HL-60 (cell line): Measurements from ENCODE around the gene DIPK1A.

Experiments
- DNase-seq, 2 experiments: peaks; one replicate each; pipeline ENCODE4 v3.0.0-alpha.2; 2010 to 2020; ENCODE audit warnings: low read depth in 1 of 2, low spot score in 1 of 2
- H3K27ac ChIP-seq: fragments of 250-450 bp; sonication (Bioruptor Pico); replicated peaks from 2 replicates; pipeline ENCODE4 v1.5.1; 2020; ENCODE audit warnings: mild to moderate bottlenecking, moderate library complexity
- H3K27me3 ChIP-seq: fragments of 250-450 bp; sonication (Bioruptor Pico); 2 replicates; pipeline ENCODE4 v1.5.1; 2021; ENCODE audit warnings: mild to moderate bottlenecking, moderate library complexity; ENCODE audit not compliant: insufficient read depth, poor library complexity, severe bottlenecking
- H3K4me3 ChIP-seq: replicated peaks from 2 replicates; pipeline ENCODE4 v1.5.1; 2011; ENCODE audit warnings: mild to moderate bottlenecking, control low read depth, low read length; ENCODE audit not compliant: insufficient read depth
- CTCF ChIP-seq: IDR thresholded peaks from one replicate; pipeline ENCODE4 v1.5.1; 2011; ENCODE audit warnings: low read length, control low read depth, inconsistent platforms; ENCODE audit not compliant: insufficient read depth
- GABPA ChIP-seq: IDR thresholded peaks from 2 replicates; pipeline ENCODE4 v1.6.1; 2012; ENCODE audit warnings: low read depth
- POLR2AphosphoS5 ChIP-seq: IDR thresholded peaks from 2 replicates; pipeline ENCODE4 v1.6.1; 2012; ENCODE audit warnings: low read depth
- REST ChIP-seq: IDR thresholded peaks from 2 replicates; pipeline ENCODE4 v1.6.1; 2012; ENCODE audit warnings: low read depth; ENCODE audit not compliant: insufficient replicate concordance
- SPI1 ChIP-seq: IDR thresholded peaks from 2 replicates; pipeline ENCODE4 v1.6.1; 2012; ENCODE audit warnings: low read depth, mild to moderate bottlenecking, borderline replicate concordance

DIPK1A gene

GRCh38 chr1:92839442-92839841, 121.8 kb downstream of the DIPK1A start:
- no peak for DNase-seq
- Histone ChIP-seq H3K4me3 (no peak overlapping the region), H3K27ac (no peak overlapping the region), H3K27me3 (no peaks in the 10 kb centered on the region)
- TF ChIP-seq REST (no peak), SPI1 (no peak), POLR2AphosphoS5 (no peak), GABPA (no peak), CTCF (no peak)

GRCh38 chr1:92838519-92838918, 122.7 kb downstream of the DIPK1A start:
- Histone ChIP-seq H3K4me3 (no peak overlapping the region), H3K27ac (no peak overlapping the region), H3K27me3 (no peaks in the 10 kb centered on the region)
- DNase-seq = no peak
- TF ChIP-seq SPI1 (no peak), REST (no peak), CTCF (no peak), POLR2AphosphoS5 (no peak), GABPA (no peak)

- Histone ChIP-seq H3K27me3 (no peaks in the 10 kb centered on the region), H3K4me3 (no peak overlapping the region), H3K27ac (no peak overlapping the region)
- DNase-seq = no peak
- TF ChIP-seq REST (no peak), CTCF (no peak), POLR2AphosphoS5 (no peak), SPI1 (no peak), GABPA (no peak)
These were observed 124.2 kb downstream of the DIPK1A start for GRCh38 chr1:92837062-92837461.
